ENCODE data around the gene CHRNA7.

CHRNA7 gene

GRCh38 chr15:32029862-32030781 lies at the start of gene CHRNA7:
TSS of gene CHRNA7 (plus strand) at chr15:32030515. CDS start at chr15:32030595, 80 bp downstream.
- Histone ChIP-seq H3K4me1 (ENCODE audit: insufficient read depth, low read length, severe bottlenecking) (no peaks in the 10 kb centered on the region), H3F3A (ENCODE audit: insufficient read depth, low read length) (no peaks in the 10 kb centered on the region), H3K27ac (ENCODE audit: low read depth, low read length, poor library complexity, severe bottlenecking) (no peak within 1 kb of the TSS), H3K9ac (ENCODE audit: low read length) (no peak within 1 kb of the TSS), H3K36me3 (ENCODE audit: insufficient read depth, low read length) (no peaks in the 10 kb centered on the region), H3K27me3 (ENCODE audit: insufficient read depth, low read length) (no peaks in the 10 kb centered on the region), H3K9me2 (ENCODE audit: low read depth, low read length) (no peaks in the 10 kb centered on the region), H2AFZ (ENCODE audit: low read length) (no peak within 1 kb of the TSS), H3K4me2 (ENCODE audit: low read length) (no peak within 1 kb of the TSS), H3K79me2 (ENCODE audit: insufficient read depth, low read length) (no peaks in the 10 kb centered on the region), H3K9me3 (ENCODE audit: low read length) (no peaks in the 10 kb centered on the region), H4K20me1 (ENCODE audit: insufficient read depth, low read length) (no peaks in the 10 kb centered on the region), H3K4me3 (ENCODE audit: low read depth, low read length, poor library complexity, severe bottlenecking) (no peak within 1 kb of the TSS)
- TF ChIP-seq, protein P1, sequence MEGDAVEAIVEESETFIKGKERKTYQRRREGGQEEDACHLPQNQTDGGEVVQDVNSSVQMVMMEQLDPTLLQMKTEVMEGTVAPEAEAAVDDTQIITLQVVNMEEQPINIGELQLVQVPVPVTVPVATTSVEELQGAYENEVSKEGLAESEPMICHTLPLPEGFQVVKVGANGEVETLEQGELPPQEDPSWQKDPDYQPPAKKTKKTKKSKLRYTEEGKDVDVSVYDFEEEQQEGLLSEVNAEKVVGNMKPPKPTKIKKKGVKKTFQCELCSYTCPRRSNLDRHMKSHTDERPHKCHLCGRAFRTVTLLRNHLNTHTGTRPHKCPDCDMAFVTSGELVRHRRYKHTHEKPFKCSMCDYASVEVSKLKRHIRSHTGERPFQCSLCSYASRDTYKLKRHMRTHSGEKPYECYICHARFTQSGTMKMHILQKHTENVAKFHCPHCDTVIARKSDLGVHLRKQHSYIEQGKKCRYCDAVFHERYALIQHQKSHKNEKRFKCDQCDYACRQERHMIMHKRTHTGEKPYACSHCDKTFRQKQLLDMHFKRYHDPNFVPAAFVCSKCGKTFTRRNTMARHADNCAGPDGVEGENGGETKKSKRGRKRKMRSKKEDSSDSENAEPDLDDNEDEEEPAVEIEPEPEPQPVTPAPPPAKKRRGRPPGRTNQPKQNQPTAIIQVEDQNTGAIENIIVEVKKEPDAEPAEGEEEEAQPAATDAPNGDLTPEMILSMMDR (IDR thresholded peaks at IDR 0.05; ENCODE audit: low read length) = no peak
- TF ChIP-seq EZH2 (IDR thresholded peaks at IDR 0.05; ENCODE audit: borderline replicate concordance, low read length) = no peak

DNA sequence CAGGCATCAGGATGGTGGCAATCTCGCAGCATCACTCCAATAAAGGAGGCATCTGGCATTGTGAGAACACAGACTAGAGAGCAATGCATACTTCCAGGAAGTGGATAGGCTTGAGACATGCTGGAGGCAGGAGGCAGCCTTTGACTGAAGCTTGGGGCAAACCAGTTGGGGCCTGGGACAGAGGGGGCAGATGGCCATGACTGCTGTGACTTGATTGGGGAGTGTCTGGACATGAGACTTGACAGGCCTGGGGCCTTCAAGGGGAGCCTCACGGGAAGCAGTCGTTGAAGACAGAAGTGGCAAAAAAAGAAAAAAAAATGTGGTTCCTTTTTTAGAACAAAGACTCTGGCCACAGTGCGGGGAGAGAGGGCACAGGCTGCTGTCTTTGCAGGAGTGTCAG lies 44.7 kb upstream of the CHRNA7 start:
- no peaks in the 10 kb centered on the region for H3K27me3 ChIP-seq (ENCODE audit: insufficient read depth, low read length)
- H3K4me2 ChIP-seq (ENCODE audit: low read length) = no peak overlapping the region
- H3K79me2 ChIP-seq (ENCODE audit: insufficient read depth, low read length) = no peaks in the 10 kb centered on the region
- no peak overlapping the region for H3K9ac ChIP-seq (ENCODE audit: low read length)
- no peak for TF ChIP-seq EZH2 (IDR thresholded peaks at IDR 0.05; ENCODE audit: borderline replicate concordance, low read length)
- TF ChIP-seq, protein P1 (IDR thresholded peaks at IDR 0.05; ENCODE audit: low read length) = no peak
- H3F3A ChIP-seq (ENCODE audit: insufficient read depth, low read length) = no peaks in the 10 kb centered on the region
- H3K9me2 ChIP-seq (ENCODE audit: low read depth, low read length) = no peaks in the 10 kb centered on the region
- no peak overlapping the region for H3K4me3 ChIP-seq (ENCODE audit: low read depth, low read length, poor library complexity, severe bottlenecking)
- no peaks in the 10 kb centered on the region for H3K36me3 ChIP-seq (ENCODE audit: insufficient read depth, low read length)
- H3K9me3 ChIP-seq (ENCODE audit: low read length) = no peaks in the 10 kb centered on the region
- no peak overlapping the region for H2AFZ ChIP-seq (ENCODE audit: low read length)
- H4K20me1 ChIP-seq (ENCODE audit: insufficient read depth, low read length) = no peaks in the 10 kb centered on the region
- no peaks in the 10 kb centered on the region for H3K4me1 ChIP-seq (ENCODE audit: insufficient read depth, low read length, severe bottlenecking)
- H3K27ac ChIP-seq (ENCODE audit: low read depth, low read length, poor library complexity, severe bottlenecking) = no peak overlapping the region

DNA sequence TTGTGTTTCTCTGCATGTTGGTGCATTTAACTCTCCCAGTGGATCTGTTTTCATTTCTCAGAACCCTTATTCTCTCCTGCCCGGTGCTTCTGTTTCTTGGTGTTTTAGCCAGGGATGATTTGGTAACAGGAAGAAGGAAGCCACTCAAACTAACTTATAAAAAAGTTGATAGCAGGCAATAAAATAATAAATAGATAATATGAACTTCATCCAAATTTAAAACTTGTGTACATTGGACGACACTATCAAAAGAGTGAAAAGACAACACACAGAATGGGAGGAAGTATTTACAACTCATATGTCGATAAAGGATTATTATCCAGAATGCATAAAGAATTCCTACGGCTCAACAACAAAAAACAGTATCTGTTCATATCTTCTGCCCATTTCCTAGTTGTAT lies 37.3 kb upstream of the CHRNA7 start:
- no peaks in the 10 kb centered on the region for H3K27me3 ChIP-seq (ENCODE audit: insufficient read depth, low read length)
- no peak overlapping the region for H3K9ac ChIP-seq (ENCODE audit: low read length)
- no peaks in the 10 kb centered on the region for H3F3A ChIP-seq (ENCODE audit: insufficient read depth, low read length)
- H3K4me3 ChIP-seq (ENCODE audit: low read depth, low read length, poor library complexity, severe bottlenecking) = no peak overlapping the region
- H3K4me1 ChIP-seq (ENCODE audit: insufficient read depth, low read length, severe bottlenecking) = no peaks in the 10 kb centered on the region
- no peak overlapping the region for H2AFZ ChIP-seq (ENCODE audit: low read length)
- no peaks in the 10 kb centered on the region for H3K79me2 ChIP-seq (ENCODE audit: insufficient read depth, low read length)
- no peaks in the 10 kb centered on the region for H3K9me2 ChIP-seq (ENCODE audit: low read depth, low read length)
- H3K27ac ChIP-seq (ENCODE audit: low read depth, low read length, poor library complexity, severe bottlenecking) = no peak overlapping the region
- no peak for TF ChIP-seq EZH2 (IDR thresholded peaks at IDR 0.05; ENCODE audit: borderline replicate concordance, low read length)
- TF ChIP-seq, protein P1 (IDR thresholded peaks at IDR 0.05; ENCODE audit: low read length) = no peak
- no peak overlapping the region for H3K4me2 ChIP-seq (ENCODE audit: low read length)
- no peaks in the 10 kb centered on the region for H4K20me1 ChIP-seq (ENCODE audit: insufficient read depth, low read length)
- no peaks in the 10 kb centered on the region for H3K9me3 ChIP-seq (ENCODE audit: low read length)
- H3K36me3 ChIP-seq (ENCODE audit: insufficient read depth, low read length) = no peaks in the 10 kb centered on the region

All from OCI-LY1 (cell line).